Lower leg skin (tissue), 3 donors: ENCODE data around the gene ASPG.

Source experiments
- CTCF ChIP-seq, 3 donors: fragments of 450-650 bp; IDR thresholded peaks; one replicate each; pipeline ENCODE4 v1.5.1; 2016; ENCODE audit warnings: antibody characterized with exemption in 3 of 3, mild to moderate bottlenecking in 3 of 3, moderate library complexity in 2 of 3
- POLR2A ChIP-seq, 2 donors: fragments of 450-650 bp; IDR thresholded peaks; one replicate each; pipeline ENCODE4 v1.6.1; 2016 to 2017; ENCODE audit warnings: antibody characterized with exemption in 2 of 2, mild to moderate bottlenecking in 1 of 2, moderate library complexity in 1 of 2

GRCh38 chr14:104091927-104092771, 6.6 kb downstream of the ASPG start:
- TF ChIP-seq CTCF (IDR thresholded peaks at IDR 0.05) (no peak), POLR2A (IDR thresholded peaks at IDR 0.05) (no peak)
